Brain microvascular endothelial cell (primary cell): Measurements from ENCODE around the gene ZCCHC24.

Experiments used
- DNase-seq: peaks from one replicate; pipeline ENCODE4 v3.0.0-alpha.2; 2020
- H3K27ac ChIP-seq: fragments of 250-450 bp; sonication (Bioruptor Pico); 2 replicates; pipeline ENCODE4 v1.5.1; 2020; ENCODE audit warnings: mild to moderate bottlenecking, moderate library complexity
- H3K27me3 ChIP-seq: fragments of 250-450 bp; sonication (Bioruptor Pico); replicated peaks from 2 replicates; pipeline ENCODE4 v1.5.1; 2020; ENCODE audit warnings: mild to moderate bottlenecking
- H3K36me3 ChIP-seq: fragments of 250-450 bp; sonication (Bioruptor Pico); replicated peaks from 2 replicates; pipeline ENCODE4 v1.5.1; 2020; ENCODE audit warnings: mild to moderate bottlenecking
- H3K4me3 ChIP-seq: 2 replicates; pipeline ENCODE4 v1.5.1; 2011; ENCODE audit warnings: low read depth, mild to moderate bottlenecking, control low read depth, low read length, moderate library complexity
- CTCF ChIP-seq: IDR thresholded peaks from 2 replicates; pipeline ENCODE4 v1.5.1; 2011; ENCODE audit warnings: low read depth, mild to moderate bottlenecking, moderate library complexity, low read length, control low read depth, inconsistent platforms; ENCODE audit errors: missing control alignments
- in situ Hi-C: cut with HindIII; loops from 2 replicates; pipeline ENCODE4 v1.10.0; 2017; ENCODE audit warnings: low sequenced_read_pairs, low pct_ligation_motif_present

Gene ZCCHC24

GRCh38 chr10:79393221-79393923 is 52.1 kb downstream of the ZCCHC24 start:
- H3K27ac ChIP-seq, result no peak overlapping the region
- H3K27me3 ChIP-seq, result no peaks in the 10 kb centered on the region
- H3K36me3 ChIP-seq, result peaks cover 6% of the 10 kb centered on the region
- no peak for DNase-seq
- no peak overlapping the region for H3K4me3 ChIP-seq
- TF ChIP-seq CTCF, result no peak
- in situ Hi-C loops, result no loop called here

- H3K36me3 ChIP-seq, result peaks cover 6% of the 10 kb centered on the region
Measured at GRCh38 chr10:79392506-79393176, 52.8 kb downstream of the ZCCHC24 start.

GRCh38 chr10:79392020-79392398 is 53.4 kb downstream of the ZCCHC24 start:
- TF ChIP-seq CTCF, result no peak
- Histone ChIP-seq H3K27me3 (no peaks in the 10 kb centered on the region), H3K4me3 (no peak overlapping the region), H3K27ac (no peak overlapping the region), H3K36me3 (peaks cover 6% of the 10 kb centered on the region)
- DNase-seq, result no peak
- in situ Hi-C loops, result no loop called here

More at GRCh38 chr10:79392506-79393176, 52.8 kb downstream of the ZCCHC24 start:
- no peak for TF ChIP-seq CTCF
- Histone ChIP-seq H3K4me3 (no peak overlapping the region), H3K27me3 (no peaks in the 10 kb centered on the region), H3K27ac (no peak overlapping the region)
- DNase-seq, result no peak
- in situ Hi-C loops, result no loop called here

- no peak overlapping the region for H3K4me3 ChIP-seq
- peaks cover 10% of the 10 kb centered on the region for H3K36me3 ChIP-seq
- in situ Hi-C loops, result no loop called here
- no peaks in the 10 kb centered on the region for H3K27me3 ChIP-seq
- TF ChIP-seq CTCF, result no peak
- H3K27ac ChIP-seq, result no peak overlapping the region
- no peak for DNase-seq
Measured at GRCh38 chr10:79391231-79392019, 54.0 kb downstream of the ZCCHC24 start.

- peak; percentile 32 for TF ChIP-seq CTCF
- in situ Hi-C loops, result no loop called here
- no peak for DNase-seq
- Histone ChIP-seq H3K36me3 (peaks cover 10% of the 10 kb centered on the region), H3K27ac (no peak overlapping the region), H3K27me3 (no peaks in the 10 kb centered on the region), H3K4me3 (no peak overlapping the region)
Measured at GRCh38 chr10:79390551-79391229, 54.7 kb downstream of the ZCCHC24 start.
